Erythroblast (primary cell): Measurements from ENCODE around the gene SMIM38.

ENCODE experiments used
- GATA1 ChIP-seq: IDR thresholded peaks from 2 replicates; pipeline ENCODE4 v1.6.1; 2011; ENCODE audit warnings: low read depth, mild to moderate bottlenecking, control low read depth, low read length, moderate library complexity
- POLR2A ChIP-seq: IDR thresholded peaks from 2 replicates; pipeline ENCODE4 v1.6.1; 2011; ENCODE audit warnings: mild to moderate bottlenecking, low read length

- TF ChIP-seq POLR2A (no peak), GATA1 (no peak)
Observed at GRCh38 chr11:69192301-69192721, 36.6 kb downstream of the SMIM38 start.
